A549 (cell line): ENCODE measurements around the gene RIMKLA. TPM values are rescaled to one million over a fixed set of nuclear protein-coding genes. Genes with fewer than 3 reads are reported as not detected.

Source experiments
- ATAC-seq, 2 experiments: fragments of 200-7000 bp in 1 of 2; fragments of >200 bp in 1 of 2; cut with Nextera tagmentation in 1 of 2; cut with Tn5 transposase in 1 of 2; 3 replicates each; pipeline versions ENCODE4 v1.8.0 to v1.9.1; 2018 to 2020; ENCODE audit warnings: mild to moderate bottlenecking in 1 of 2, moderate library complexity in 1 of 2
- CTCF ChIA-PET: fragments of 300-600 bp; sonication (Branson Sonifier 250); formaldehyde crosslinking; extraction: SDS; loops from one replicate; lab custom pipeline; 2021; ENCODE audit warnings: antibody characterized with exemption, inconsistent platforms; lab: Yijun Ruan, JAX
- POLR2A ChIA-PET: fragments of 350-600 bp; formaldehyde crosslinking; extraction: SDS; loops from one replicate; lab custom pipeline; 2021; ENCODE audit warnings: antibody characterized with exemption, inconsistent platforms; lab: Yijun Ruan, JAX
- DNase-seq, 2 experiments: peaks; one replicate each; pipeline versions ENCODE4 v3.0.0 to v3.0.0-alpha.2; 2011 to 2016; ENCODE audit warnings: low read depth in 1 of 2, low spot score in 1 of 2
- FAIRE-seq: peaks from 2 replicates; lab custom pipeline; 2011; peaks lifted over from hg19 to GRCh38; lab: Jason Lieb, UNC
- H3K27ac ChIP-seq, 2 experiments: fragments of >200 bp; sonication (Bioruptor Twin); formaldehyde crosslinking; 3 replicates each; pipeline ENCODE4 v1.5.1; 2016 to 2017
- H3K4me1 ChIP-seq: fragments of >200 bp; sonication (Bioruptor Twin); formaldehyde crosslinking; 3 replicates; pipeline ENCODE4 v1.6.1; 2016
- H3K4me2 ChIP-seq: fragments of >200 bp; sonication (Bioruptor Twin); formaldehyde crosslinking; 3 replicates; pipeline ENCODE4 v1.6.1; 2016
- H3K4me3 ChIP-seq: fragments of >200 bp; sonication (Bioruptor Twin); formaldehyde crosslinking; 3 replicates; pipeline ENCODE4 v1.5.1; 2016
- H3K9me3 ChIP-seq: fragments of >200 bp; sonication (Bioruptor Twin); formaldehyde crosslinking; 3 replicates; pipeline ENCODE4 v1.6.1; 2016
- BHLHE40 ChIP-seq: IDR thresholded peaks from 2 replicates; pipeline ENCODE4 v1.6.1; 2012; ENCODE audit warnings: low read depth, low read length, inconsistent platforms
- CBX2 ChIP-seq: fragments of 200-600 bp; sonication (generic); IDR thresholded peaks from 2 replicates; pipeline ENCODE4 v1.6.1; 2016; ENCODE audit warnings: low read depth, mild to moderate bottlenecking, borderline replicate concordance
- CHD4 ChIP-seq: fragments of 200-600 bp; sonication (generic); IDR thresholded peaks from 2 replicates; pipeline ENCODE4 v1.6.1; 2016; ENCODE audit warnings: antibody characterized with exemption, mild to moderate bottlenecking, borderline replicate concordance
- EP300 ChIP-seq, 2 experiments: fragments of >200 bp; sonication (Bioruptor Twin); formaldehyde crosslinking; IDR thresholded peaks; 2 replicates in 1 of 2; 3 replicates in 1 of 2; pipeline ENCODE4 v1.6.1; 2016 to 2017
- ESRRA ChIP-seq: fragments of 150-350 bp; IDR thresholded peaks from 2 replicates; pipeline ENCODE4 v1.6.1; 2014; ENCODE audit warnings: mild to moderate bottlenecking, low read length, borderline replicate concordance
- FOSB ChIP-seq: fragments of 250-450 bp; sonication (Bioruptor Pico); IDR thresholded peaks from 2 replicates; pipeline ENCODE4 v1.5.0; 2020; ENCODE audit warnings: mild to moderate bottlenecking, moderate library complexity
- FOSL2 ChIP-seq, 2 experiments: fragments of 450-650 bp in 1 of 2; fragments of >200 bp in 1 of 2; sonication (Bioruptor Twin) in 1 of 2; formaldehyde crosslinking; IDR thresholded peaks; 2 replicates each; pipeline versions ENCODE4 v1.5.0 to v1.6.1; 2016 to 2020; ENCODE audit warnings: mild to moderate bottlenecking in 1 of 2, moderate library complexity in 1 of 2
- FOXS1 ChIP-seq: fragments of 250-450 bp; sonication (Bioruptor Pico); IDR thresholded peaks from 2 replicates; pipeline ENCODE4 v1.5.0; 2020; ENCODE audit warnings: mild to moderate bottlenecking, moderate library complexity
- HEYL ChIP-seq: fragments of 250-450 bp; sonication (Bioruptor Pico); IDR thresholded peaks from 2 replicates; pipeline ENCODE4 v1.8.0; 2021; ENCODE audit warnings: mild to moderate bottlenecking, moderate library complexity
- HOXB13 ChIP-seq: fragments of 250-450 bp; sonication (Bioruptor Pico); IDR thresholded peaks from 2 replicates; pipeline ENCODE4 v1.5.0; 2020; ENCODE audit warnings: low read depth, mild to moderate bottlenecking, moderate library complexity
- HOXB5 ChIP-seq: fragments of 250-450 bp; sonication (Bioruptor Pico); IDR thresholded peaks from 2 replicates; pipeline ENCODE4 v1.5.0; 2020; ENCODE audit warnings: mild to moderate bottlenecking, moderate library complexity
- JUN ChIP-seq, 2 experiments: fragments of >200 bp; sonication (Bioruptor Twin); formaldehyde crosslinking; IDR thresholded peaks; 2 replicates in 1 of 2; 3 replicates in 1 of 2; pipeline ENCODE4 v1.6.1; 2016 to 2017
- JUNB ChIP-seq: fragments of >200 bp; sonication (Bioruptor Twin); formaldehyde crosslinking; IDR thresholded peaks from 2 replicates; pipeline ENCODE4 v1.6.1; 2016
- KDM1A ChIP-seq: fragments of 200-600 bp; sonication (generic); IDR thresholded peaks from 2 replicates; pipeline ENCODE4 v1.6.1; 2016; ENCODE audit warnings: low read depth, mild to moderate bottlenecking
- KDM5A ChIP-seq: fragments of 200-600 bp; sonication (generic); IDR thresholded peaks from 2 replicates; pipeline ENCODE4 v1.6.1; 2016; ENCODE audit warnings: antibody characterized with exemption, mild to moderate bottlenecking
- MAFK ChIP-seq: fragments of 450-650 bp; IDR thresholded peaks from 2 replicates; pipeline ENCODE4 v1.6.1; 2014; ENCODE audit not compliant: partially characterized antibody
- MAZ ChIP-seq: fragments of 150-350 bp; IDR thresholded peaks from 2 replicates; pipeline ENCODE4 v1.6.1; 2014; ENCODE audit warnings: antibody characterized with exemption, low read depth, low read length, borderline replicate concordance
- NFE2L2 ChIP-seq: fragments of 150-350 bp; conservative IDR thresholded peaks from 2 replicates; pipeline ENCODE4 v1.6.1; 2014; ENCODE audit warnings: low read length
- PHF8 ChIP-seq: fragments of 200-600 bp; sonication (generic); IDR thresholded peaks from 2 replicates; pipeline ENCODE4 v1.6.1; 2016; ENCODE audit warnings: low read depth, mild to moderate bottlenecking, antibody characterized with exemption, moderate library complexity, borderline replicate concordance
- POLR2A ChIP-seq: IDR thresholded peaks from 2 replicates; pipeline ENCODE4 v1.6.1; 2012; ENCODE audit warnings: mild to moderate bottlenecking, low read length
- RFX5 ChIP-seq: fragments of 450-650 bp; IDR thresholded peaks from 2 replicates; pipeline ENCODE4 v1.7.1; 2014; ENCODE audit warnings: antibody characterized with exemption, mild to moderate bottlenecking, moderate library complexity
- RNF2 ChIP-seq: fragments of 200-600 bp; sonication (generic); IDR thresholded peaks from 2 replicates; pipeline ENCODE4 v1.6.1; 2016; ENCODE audit warnings: low read depth, mild to moderate bottlenecking, antibody characterized with exemption, moderate library complexity, borderline replicate concordance
- ZC3H11A ChIP-seq: fragments of 450-650 bp; IDR thresholded peaks from 2 replicates; pipeline ENCODE4 v1.6.1; 2014; ENCODE audit warnings: antibody characterized with exemption, mild to moderate bottlenecking
- ZFP36 ChIP-seq: fragments of 450-650 bp; IDR thresholded peaks from 2 replicates; pipeline ENCODE4 v1.6.1; 2014; ENCODE audit warnings: borderline replicate concordance; ENCODE audit not compliant: partially characterized antibody
- ZSCAN20 ChIP-seq: fragments of 250-450 bp; sonication (Bioruptor Pico); IDR thresholded peaks from 2 replicates; pipeline ENCODE4 v1.8.0; 2022; ENCODE audit warnings: mild to moderate bottlenecking, moderate library complexity
- WGBS: methylation state at CpG from one replicate; pipeline ENCODE4 v1.1.6; 2017; ENCODE audit errors: missing lambda C conversion rate; 5-methylcytosine and 5-hydroxymethylcytosine counted together
- polyA plus RNA-seq, 4 experiments: library from polyadenylated mRNA; depleted of rRNA in 3 of 4; stranded (reverse); fragments of >200 nt; fragmentation: RNase III in 1 of 4; extraction: RNeasy Plus Mini Kit Qiagen cat#74134 plus additional on column Dnase treatment in 1 of 4; gene quantifications; 2 replicates in 3 of 4; 3 replicates in 1 of 4; pipeline ENCODE4 v1.2.3, GENCODE V29; 2011 to 2017
- TF ChIP-seq, protein P1 (sequence below): fragments of 450-650 bp; IDR thresholded peaks from 2 replicates; pipeline ENCODE4 v1.6.1; 2014; ENCODE audit warnings: antibody characterized with exemption
- TF ChIP-seq, protein P2 (sequence below): IDR thresholded peaks from 2 replicates; pipeline ENCODE4 v1.6.1; 2012
- TF ChIP-seq, protein P3 (sequence below): IDR thresholded peaks from 2 replicates; pipeline ENCODE4 v1.6.1; 2012; ENCODE audit warnings: low read depth, borderline replicate concordance
- TF ChIP-seq, protein P4 (sequence below): fragments of 250-450 bp; sonication (Bioruptor Pico); IDR thresholded peaks from 2 replicates; pipeline ENCODE4 v1.5.0; 2020; ENCODE audit warnings: low read depth, mild to moderate bottlenecking, moderate library complexity
- TF ChIP-seq, protein P5 (sequence below): fragments of 250-450 bp; sonication (Bioruptor Pico); IDR thresholded peaks from 2 replicates; pipeline ENCODE4 v1.5.0; 2021; ENCODE audit warnings: mild to moderate bottlenecking, moderate library complexity, borderline replicate concordance

Gene RIMKLA
- polyA plus RNA-seq, 2 of the 4 experiments (the other 2 are of a cell fraction) = 0.35 to 1.7 TPM

DNA sequence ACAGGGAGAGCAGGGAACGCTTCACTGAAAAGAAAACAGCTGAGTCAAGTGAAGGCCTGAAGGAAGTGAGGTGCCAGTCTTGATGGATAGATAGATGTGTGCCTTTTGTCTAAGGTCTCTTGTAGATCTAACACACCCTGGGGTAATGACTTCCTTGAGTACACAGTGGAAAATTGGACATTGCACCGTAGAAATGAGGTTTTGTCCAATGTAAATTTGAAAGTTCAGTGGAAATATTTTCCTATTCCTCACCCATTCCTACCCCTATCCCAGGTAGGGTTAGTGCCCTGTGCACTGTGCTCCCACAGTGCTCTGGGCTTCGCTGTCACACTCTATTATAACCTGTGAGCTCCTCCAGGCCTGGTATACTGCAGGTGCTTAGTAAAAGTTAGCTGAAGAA lies 50.9 kb downstream of the RIMKLA start:
- no peak for ATAC-seq
- no peak for FAIRE-seq
- no peak overlapping the region for H3K4me2 ChIP-seq
- DNase-seq = peak in 1 of 2 experiments; percentile 6
- H3K9me3 ChIP-seq = no peaks in the 10 kb centered on the region
- 16% methylated on average over 3 of the region's 3 CpGs for WGBS
- TF ChIP-seq ZC3H11A (no peak), JUNB (no peak), KDM1A (no peak), RNF2 (no peak), FOSL2 (IDR thresholded peaks at IDR 0.05) (no peak), FOSL2 (CRISPR knock-in tag; IDR thresholded peaks at IDR 0.05) (no peak), JUN (IDR thresholded peaks at IDR 0.05) (no peak), POLR2A (no peak), HOXB13 (CRISPR knock-in tag) (no peak), MAZ (no peak), CBX2 (no peak), HEYL (CRISPR knock-in tag) (no peak), MAFK (no peak)
- TF ChIP-seq, protein P1, sequence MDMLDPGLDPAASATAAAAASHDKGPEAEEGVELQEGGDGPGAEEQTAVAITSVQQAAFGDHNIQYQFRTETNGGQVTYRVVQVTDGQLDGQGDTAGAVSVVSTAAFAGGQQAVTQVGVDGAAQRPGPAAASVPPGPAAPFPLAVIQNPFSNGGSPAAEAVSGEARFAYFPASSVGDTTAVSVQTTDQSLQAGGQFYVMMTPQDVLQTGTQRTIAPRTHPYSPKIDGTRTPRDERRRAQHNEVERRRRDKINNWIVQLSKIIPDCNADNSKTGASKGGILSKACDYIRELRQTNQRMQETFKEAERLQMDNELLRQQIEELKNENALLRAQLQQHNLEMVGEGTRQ = no peak
- TF ChIP-seq, protein P2, sequence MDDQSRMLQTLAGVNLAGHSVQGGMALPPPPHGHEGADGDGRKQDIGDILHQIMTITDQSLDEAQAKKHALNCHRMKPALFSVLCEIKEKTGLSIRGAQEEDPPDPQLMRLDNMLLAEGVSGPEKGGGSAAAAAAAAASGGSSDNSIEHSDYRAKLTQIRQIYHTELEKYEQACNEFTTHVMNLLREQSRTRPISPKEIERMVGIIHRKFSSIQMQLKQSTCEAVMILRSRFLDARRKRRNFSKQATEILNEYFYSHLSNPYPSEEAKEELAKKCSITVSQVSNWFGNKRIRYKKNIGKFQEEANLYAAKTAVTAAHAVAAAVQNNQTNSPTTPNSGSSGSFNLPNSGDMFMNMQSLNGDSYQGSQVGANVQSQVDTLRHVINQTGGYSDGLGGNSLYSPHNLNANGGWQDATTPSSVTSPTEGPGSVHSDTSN = no peak
- no peak overlapping the region for H3K4me3 ChIP-seq
- ChIA-PET POLR2A (no interaction called here), CTCF (interaction anchor here (0.6 kb wide), 1 partner anchor 282 kb away, joined by 3 read pairs; no protein-coding TSS in a partner anchor)
- H3K27ac ChIP-seq = no peak overlapping the region
- H3K4me1 ChIP-seq = no peaks in the 10 kb centered on the region

DNA sequence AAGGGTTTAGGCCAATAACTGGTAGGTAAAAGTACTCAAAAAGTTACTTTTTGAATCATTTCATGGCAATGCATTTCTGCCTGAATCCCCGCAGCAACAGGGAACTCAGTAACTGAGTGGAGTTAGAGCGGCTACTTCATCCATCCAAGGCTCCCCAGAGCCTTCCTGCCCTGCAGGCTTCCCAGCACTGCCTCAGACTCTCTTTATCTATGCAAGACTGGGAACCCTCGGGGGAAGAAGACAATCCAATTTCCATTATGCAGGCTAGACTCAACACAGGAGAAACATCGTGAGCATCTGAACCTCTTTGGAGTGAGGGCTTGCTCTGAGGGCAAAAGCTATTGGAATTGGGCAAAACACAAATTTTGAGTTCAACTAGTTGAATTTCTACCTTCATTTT lies 52.1 kb downstream of the RIMKLA start:
- ChIA-PET CTCF (interaction anchor here (0.9 kb wide), 1 partner anchor 12 kb away, joined by 3 read pairs; no protein-coding TSS in a partner anchor), POLR2A (no interaction called here)
- no peak overlapping the region for H3K4me3 ChIP-seq
- no peak overlapping the region for H3K4me2 ChIP-seq
- ATAC-seq (no peak), FAIRE-seq (no peak), DNase-seq (no peak)
- WGBS = 88% methylated on average over 4 of the region's 4 CpGs
- TF ChIP-seq HOXB5 (no peak), EP300 (IDR thresholded peaks at IDR 0.05) (no peak), FOSB (no peak), BHLHE40 (no peak), FOXS1 (CRISPR knock-in tag) (no peak), ESRRA (no peak)
- no peaks in the 10 kb centered on the region for H3K9me3 ChIP-seq
- H3K4me1 ChIP-seq = no peaks in the 10 kb centered on the region
- H3K27ac ChIP-seq = no peak overlapping the region

DNA sequence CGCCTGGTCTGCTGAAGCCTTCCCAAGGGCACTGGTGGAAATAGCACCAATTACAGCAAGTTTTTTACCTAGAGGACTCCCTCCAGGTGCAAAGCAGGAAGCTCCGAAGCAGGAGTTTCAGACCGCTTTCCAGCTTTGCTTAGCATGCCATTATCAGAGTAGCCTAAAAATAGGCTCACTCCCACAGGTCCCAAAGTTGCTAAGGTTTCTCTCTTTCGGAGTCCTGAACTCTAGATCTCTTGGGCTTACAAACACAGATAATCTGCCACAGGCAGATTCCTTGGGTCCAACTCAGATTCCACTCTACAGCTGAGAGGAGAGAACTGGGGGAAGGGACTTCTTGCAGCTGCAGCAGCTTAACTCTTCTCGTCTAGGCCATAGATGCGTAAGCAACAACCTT lies 52.8 kb downstream of the RIMKLA start:
- Histone ChIP-seq H3K4me3 (no peak overlapping the region), H3K4me2 (no peak overlapping the region), H3K9me3 (no peaks in the 10 kb centered on the region)
- no peak for ATAC-seq
- POLR2A ChIA-PET = no interaction called here
- TF ChIP-seq BHLHE40 (no peak), NFE2L2 (no peak), KDM5A (no peak), ZSCAN20 (CRISPR knock-in tag) (no peak), RNF2 (no peak), RFX5 (no peak), JUNB (no peak), EP300 (IDR thresholded peaks at IDR 0.05) (no peak), JUN (IDR thresholded peaks at IDR 0.05) (no peak), ZFP36 (no peak), KDM1A (no peak), CHD4 (no peak), PHF8 (no peak)
- TF ChIP-seq, protein P3, sequence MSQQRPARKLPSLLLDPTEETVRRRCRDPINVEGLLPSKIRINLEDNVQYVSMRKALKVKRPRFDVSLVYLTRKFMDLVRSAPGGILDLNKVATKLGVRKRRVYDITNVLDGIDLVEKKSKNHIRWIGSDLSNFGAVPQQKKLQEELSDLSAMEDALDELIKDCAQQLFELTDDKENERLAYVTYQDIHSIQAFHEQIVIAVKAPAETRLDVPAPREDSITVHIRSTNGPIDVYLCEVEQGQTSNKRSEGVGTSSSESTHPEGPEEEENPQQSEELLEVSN = no peak
- TF ChIP-seq, protein P4, sequence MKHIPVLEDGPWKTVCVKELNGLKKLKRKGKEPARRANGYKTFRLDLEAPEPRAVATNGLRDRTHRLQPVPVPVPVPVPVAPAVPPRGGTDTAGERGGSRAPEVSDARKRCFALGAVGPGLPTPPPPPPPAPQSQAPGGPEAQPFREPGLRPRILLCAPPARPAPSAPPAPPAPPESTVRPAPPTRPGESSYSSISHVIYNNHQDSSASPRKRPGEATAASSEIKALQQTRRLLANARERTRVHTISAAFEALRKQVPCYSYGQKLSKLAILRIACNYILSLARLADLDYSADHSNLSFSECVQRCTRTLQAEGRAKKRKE (CRISPR knock-in tag) = no peak
- TF ChIP-seq, protein P5, sequence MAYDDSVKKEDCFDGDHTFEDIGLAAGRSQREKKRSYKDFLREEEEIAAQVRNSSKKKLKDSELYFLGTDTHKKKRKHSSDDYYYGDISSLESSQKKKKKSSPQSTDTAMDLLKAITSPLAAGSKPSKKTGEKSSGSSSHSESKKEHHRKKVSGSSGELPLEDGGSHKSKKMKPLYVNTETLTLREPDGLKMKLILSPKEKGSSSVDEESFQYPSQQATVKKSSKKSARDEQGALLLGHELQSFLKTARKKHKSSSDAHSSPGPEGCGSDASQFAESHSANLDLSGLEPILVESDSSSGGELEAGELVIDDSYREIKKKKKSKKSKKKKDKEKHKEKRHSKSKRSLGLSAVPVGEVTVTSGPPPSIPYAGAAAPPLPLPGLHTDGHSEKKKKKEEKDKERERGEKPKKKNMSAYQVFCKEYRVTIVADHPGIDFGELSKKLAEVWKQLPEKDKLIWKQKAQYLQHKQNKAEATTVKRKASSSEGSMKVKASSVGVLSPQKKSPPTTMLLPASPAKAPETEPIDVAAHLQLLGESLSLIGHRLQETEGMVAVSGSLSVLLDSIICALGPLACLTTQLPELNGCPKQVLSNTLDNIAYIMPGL (CRISPR knock-in tag) = no peak
- TF ChIP-seq, all 56 proteins: peak for 0
- WGBS = 91% methylated on average over 6 of the region's 6 CpGs
- CTCF ChIA-PET = interaction anchor here (0.9 kb wide), 1 partner anchor 13 kb away, joined by 3 read pairs; no protein-coding TSS in a partner anchor
- no peak overlapping the region for H3K27ac ChIP-seq
- DNase-seq (no peak), FAIRE-seq (no peak)
- H3K4me1 ChIP-seq = no peaks in the 10 kb centered on the region
